Mesothelial cell of epicardium (in vitro differentiated cells): Measurements from ENCODE around the gene MMP28. TPM values are rescaled to one million over a fixed set of nuclear protein-coding genes. Genes with fewer than 3 reads are reported as not detected.

Source experiments
- DNase-seq, 2 experiments: peaks; one replicate each; pipeline ENCODE4 v3.0.0; 2021; ENCODE audit warnings: low spot score in 2 of 2; ENCODE audit not compliant: unreplicated experiment in 2 of 2
- H3K27ac Mint-ChIP-seq: 2 replicates; pipeline ENCODE4 v1.8.0; 2021; ENCODE audit warnings: mixed read lengths
- H3K27me3 Mint-ChIP-seq: 2 replicates; pipeline ENCODE4 v1.8.0; 2021; ENCODE audit warnings: low read depth, mixed read lengths
- H3K36me3 Mint-ChIP-seq: 2 replicates; pipeline ENCODE4 v1.8.0; 2021; ENCODE audit warnings: mixed read lengths
- H3K4me1 Mint-ChIP-seq: 2 replicates; pipeline ENCODE4 v1.8.0; 2021; ENCODE audit warnings: mixed read lengths
- H3K4me3 Mint-ChIP-seq: 2 replicates; pipeline ENCODE4 v1.8.0; 2021; ENCODE audit warnings: mild to moderate bottlenecking, moderate library complexity, mixed read lengths
- H3K9me3 Mint-ChIP-seq: 2 replicates; pipeline ENCODE4 v1.8.0; 2021; ENCODE audit warnings: mixed read lengths
- total RNA-seq: library from RNA; stranded (reverse); gene quantifications from 3 replicates; pipeline ENCODE4 v1.2.1, GENCODE V29; 2021
- TF ChIP-seq, protein P1 (sequence below): fragments of 200-600 bp; sonication (generic); IDR thresholded peaks from one replicate; pipeline ENCODE4 v1.5.0; 2021; ENCODE audit warnings: antibody characterized with exemption; ENCODE audit not compliant: unreplicated experiment

MMP28 gene
- total RNA-seq, 1 donor from 2014 or later = 0.34 TPM

DNA sequence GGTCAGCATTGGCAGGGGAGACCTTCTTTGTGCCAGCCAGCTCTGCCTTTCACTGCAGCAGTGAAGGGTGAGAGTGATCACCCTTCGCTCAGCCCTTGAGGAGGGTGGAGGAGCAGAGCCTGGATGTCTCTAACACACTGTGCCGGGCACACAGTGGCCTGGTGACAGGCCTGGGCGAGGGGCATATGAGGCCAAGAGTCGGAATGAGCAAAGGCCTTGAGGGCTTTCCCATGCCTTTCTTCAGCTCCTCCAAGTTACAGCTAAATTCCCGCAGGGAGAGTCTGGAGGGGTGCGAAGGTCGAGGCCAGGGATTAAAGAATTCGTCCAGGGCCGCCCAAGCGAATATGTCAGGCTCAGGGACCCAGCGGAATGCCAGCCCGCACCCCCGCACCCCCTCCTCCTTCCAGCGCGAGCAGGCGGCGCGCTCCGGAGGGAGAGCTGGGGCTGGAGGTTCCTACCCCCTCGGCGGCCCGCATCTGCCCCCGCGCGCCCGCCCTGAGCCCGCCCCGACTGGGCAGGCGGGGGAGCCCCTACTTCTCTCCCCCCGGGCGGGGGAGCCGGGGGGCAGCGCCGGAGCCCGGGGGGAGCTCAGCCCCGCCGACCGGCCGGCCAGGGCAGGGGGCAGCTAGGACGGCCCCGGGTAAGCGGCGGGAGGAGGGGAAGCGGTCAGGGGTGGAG is 64.1 kb downstream of the MMP28 start, which contains the start of gene RASL10B:
RASL10B (plus strand) TSS at position 401 of the 678 bp plus-strand sequence. CDS start 3,546 bp downstream, outside the sequence.
- peak in 1 of 2 experiments; percentile 70 for DNase-seq
- TF ChIP-seq, protein P1, sequence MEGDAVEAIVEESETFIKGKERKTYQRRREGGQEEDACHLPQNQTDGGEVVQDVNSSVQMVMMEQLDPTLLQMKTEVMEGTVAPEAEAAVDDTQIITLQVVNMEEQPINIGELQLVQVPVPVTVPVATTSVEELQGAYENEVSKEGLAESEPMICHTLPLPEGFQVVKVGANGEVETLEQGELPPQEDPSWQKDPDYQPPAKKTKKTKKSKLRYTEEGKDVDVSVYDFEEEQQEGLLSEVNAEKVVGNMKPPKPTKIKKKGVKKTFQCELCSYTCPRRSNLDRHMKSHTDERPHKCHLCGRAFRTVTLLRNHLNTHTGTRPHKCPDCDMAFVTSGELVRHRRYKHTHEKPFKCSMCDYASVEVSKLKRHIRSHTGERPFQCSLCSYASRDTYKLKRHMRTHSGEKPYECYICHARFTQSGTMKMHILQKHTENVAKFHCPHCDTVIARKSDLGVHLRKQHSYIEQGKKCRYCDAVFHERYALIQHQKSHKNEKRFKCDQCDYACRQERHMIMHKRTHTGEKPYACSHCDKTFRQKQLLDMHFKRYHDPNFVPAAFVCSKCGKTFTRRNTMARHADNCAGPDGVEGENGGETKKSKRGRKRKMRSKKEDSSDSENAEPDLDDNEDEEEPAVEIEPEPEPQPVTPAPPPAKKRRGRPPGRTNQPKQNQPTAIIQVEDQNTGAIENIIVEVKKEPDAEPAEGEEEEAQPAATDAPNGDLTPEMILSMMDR = no peak
- Mint-ChIP-seq H3K27me3 (no peaks in the 10 kb centered on the region), H3K4me3 (peak within 1 kb of the TSS; percentile 84), H3K9me3 (no peaks in the 10 kb centered on the region), H3K27ac (peak within 1 kb of the TSS; percentile 21), H3K4me1 (peaks cover 52% of the 10 kb centered on the region), H3K36me3 (no peaks in the 10 kb centered on the region)

DNA sequence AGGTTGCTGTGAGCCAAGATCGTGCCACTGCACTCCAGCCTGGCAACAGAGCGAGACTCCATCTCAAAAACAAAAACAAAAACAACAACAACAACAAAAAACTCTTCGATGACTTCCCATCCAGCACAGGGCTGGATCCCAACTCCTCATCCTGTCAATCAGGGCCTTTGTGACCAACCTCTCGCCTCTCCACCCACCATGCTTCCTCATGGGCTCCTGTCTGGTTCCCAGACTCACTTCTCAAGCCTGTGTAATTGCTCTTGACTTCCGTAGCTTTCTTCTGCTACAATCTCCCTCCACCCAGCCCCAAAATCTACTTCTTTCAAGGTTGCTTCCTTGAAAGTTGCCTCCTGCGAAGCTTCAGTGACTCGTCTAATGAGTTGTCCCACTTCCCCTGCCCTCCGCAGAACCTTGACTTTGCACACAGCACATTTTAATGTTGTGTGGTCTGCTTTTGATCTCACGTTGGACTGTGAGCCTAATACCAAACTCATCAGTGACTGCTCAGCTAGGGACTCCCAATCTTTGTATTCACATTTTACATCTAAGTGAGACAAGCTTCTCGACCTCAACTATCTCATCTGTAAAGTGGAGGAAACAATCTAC is 64.9 kb downstream of the MMP28 start:
- peak overlapping the region; percentile 72 for H3K4me3 Mint-ChIP-seq
- H3K27me3 Mint-ChIP-seq = no peaks in the 10 kb centered on the region
- TF ChIP-seq, protein P1 = no peak
- H3K27ac Mint-ChIP-seq = no peak overlapping the region
- no peak for DNase-seq
- H3K36me3 Mint-ChIP-seq = no peaks in the 10 kb centered on the region
- no peaks in the 10 kb centered on the region for H3K9me3 Mint-ChIP-seq
- H3K4me1 Mint-ChIP-seq = peaks cover 60% of the 10 kb centered on the region

DNA sequence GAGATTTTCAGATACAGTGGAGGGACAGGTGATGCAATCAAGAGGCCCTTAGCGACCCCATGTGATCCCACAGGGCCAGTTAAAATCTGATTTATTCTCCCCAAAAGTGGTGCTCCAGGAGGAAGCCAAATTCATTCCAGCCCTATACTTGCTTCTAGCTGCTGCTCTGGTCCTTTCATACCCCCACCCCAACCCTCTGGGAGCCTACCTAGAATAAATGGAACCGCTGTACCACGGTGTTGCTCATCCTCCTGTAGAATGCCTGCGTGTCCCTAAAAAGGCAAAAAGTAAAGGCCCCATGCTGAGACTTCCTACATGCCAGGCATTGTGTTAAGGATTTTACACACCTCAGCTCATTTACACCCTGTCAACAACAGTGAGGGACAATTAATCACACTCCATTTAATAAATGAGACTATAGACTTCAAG is 66.0 kb downstream of the MMP28 start:
- H3K27me3 Mint-ChIP-seq = no peaks in the 10 kb centered on the region
- DNase-seq = no peak
- H3K36me3 Mint-ChIP-seq = peaks cover 4% of the 10 kb centered on the region
- H3K9me3 Mint-ChIP-seq = no peaks in the 10 kb centered on the region
- peak overlapping the region; percentile 31 for H3K4me3 Mint-ChIP-seq
- peaks cover 69% of the 10 kb centered on the region for H3K4me1 Mint-ChIP-seq
- H3K27ac Mint-ChIP-seq = no peak overlapping the region
- TF ChIP-seq, protein P1 = no peak

DNA sequence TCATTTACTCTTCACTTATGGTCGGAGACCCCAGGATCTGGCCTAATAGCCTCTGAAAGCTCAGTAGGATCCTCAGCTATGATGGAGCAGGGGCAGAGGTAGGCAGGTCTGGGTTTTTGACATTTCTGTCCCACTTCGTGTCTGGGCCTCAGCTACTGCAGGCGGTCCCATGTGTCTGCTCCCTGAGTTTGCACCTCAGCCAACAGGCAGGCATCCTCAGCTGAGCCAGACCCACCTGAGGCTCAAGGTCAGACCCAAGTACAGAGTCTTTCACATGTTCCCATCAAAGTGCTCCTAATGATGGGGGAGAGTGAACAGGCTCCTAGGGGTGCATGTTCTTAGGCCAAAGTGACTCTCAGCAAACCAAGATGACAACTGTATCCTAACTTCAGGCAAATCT is 66.9 kb downstream of the MMP28 start:
- no peak overlapping the region for H3K27ac Mint-ChIP-seq
- H3K36me3 Mint-ChIP-seq = peaks cover 11% of the 10 kb centered on the region
- H3K4me1 Mint-ChIP-seq = peaks cover 72% of the 10 kb centered on the region
- H3K4me3 Mint-ChIP-seq = no peak overlapping the region
- DNase-seq = no peak
- H3K27me3 Mint-ChIP-seq = no peaks in the 10 kb centered on the region
- no peaks in the 10 kb centered on the region for H3K9me3 Mint-ChIP-seq
- TF ChIP-seq, protein P1 = no peak

DNA sequence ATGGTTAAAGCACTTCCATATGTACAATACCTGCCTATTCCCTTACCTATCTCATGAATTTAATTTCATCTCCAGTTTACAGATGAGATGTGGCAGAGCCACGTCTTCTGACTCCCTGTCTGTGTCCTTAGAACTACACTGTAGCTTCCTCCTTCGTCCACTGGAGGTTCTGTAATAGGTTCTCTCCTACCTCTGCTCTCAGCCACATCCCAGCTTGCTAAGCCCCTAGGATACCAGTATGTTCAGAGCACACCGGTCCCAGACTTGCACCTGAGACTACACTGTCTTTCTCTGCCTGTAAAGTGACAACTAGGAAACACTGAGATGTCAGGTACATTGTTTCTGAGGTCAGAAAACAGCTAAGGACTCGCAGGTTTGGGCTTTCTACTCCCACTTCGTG is 67.8 kb downstream of the MMP28 start:
- Mint-ChIP-seq H3K4me1 (peaks cover 70% of the 10 kb centered on the region), H3K4me3 (no peak overlapping the region), H3K36me3 (peaks cover 13% of the 10 kb centered on the region), H3K27ac (peak overlapping the region; percentile 89), H3K9me3 (no peaks in the 10 kb centered on the region), H3K27me3 (no peaks in the 10 kb centered on the region)
- TF ChIP-seq, protein P1 = no peak
- DNase-seq = no peak
